Epithelial cell of proximal tubule (primary cell): ENCODE data around the gene FARSA. TPM values are rescaled to one million over a fixed set of nuclear protein-coding genes. Genes with fewer than 3 reads are reported as not detected.
"Not testable (repeated sequence)": the region's sequence is repeated elsewhere in the genome, so short reads cannot be mapped to it uniquely, and the experiment has no call there.

Experiments
- DNase-seq: peaks from one replicate; pipeline ENCODE4 v3.0.0-alpha.2; 2011; ENCODE audit warnings: low read depth
- H3K4me3 ChIP-seq: 2 replicates; pipeline ENCODE4 v1.5.1; 2011; ENCODE audit warnings: low read depth, mild to moderate bottlenecking, low read length
- total RNA-seq: library from RNA; depleted of rRNA; stranded (reverse); fragments of >200 nt; gene quantifications from 2 replicates; pipeline ENCODE4 v1.2.3, GENCODE V29; 2015
- TF ChIP-seq, protein P1 (sequence below): conservative IDR thresholded peaks from 2 replicates; pipeline ENCODE4 v1.5.1; 2012; ENCODE audit warnings: low read depth, mild to moderate bottlenecking, low read length

The FARSA gene
- total RNA-seq, 1 donor from 2014 or later = 89.1 TPM

DNA sequence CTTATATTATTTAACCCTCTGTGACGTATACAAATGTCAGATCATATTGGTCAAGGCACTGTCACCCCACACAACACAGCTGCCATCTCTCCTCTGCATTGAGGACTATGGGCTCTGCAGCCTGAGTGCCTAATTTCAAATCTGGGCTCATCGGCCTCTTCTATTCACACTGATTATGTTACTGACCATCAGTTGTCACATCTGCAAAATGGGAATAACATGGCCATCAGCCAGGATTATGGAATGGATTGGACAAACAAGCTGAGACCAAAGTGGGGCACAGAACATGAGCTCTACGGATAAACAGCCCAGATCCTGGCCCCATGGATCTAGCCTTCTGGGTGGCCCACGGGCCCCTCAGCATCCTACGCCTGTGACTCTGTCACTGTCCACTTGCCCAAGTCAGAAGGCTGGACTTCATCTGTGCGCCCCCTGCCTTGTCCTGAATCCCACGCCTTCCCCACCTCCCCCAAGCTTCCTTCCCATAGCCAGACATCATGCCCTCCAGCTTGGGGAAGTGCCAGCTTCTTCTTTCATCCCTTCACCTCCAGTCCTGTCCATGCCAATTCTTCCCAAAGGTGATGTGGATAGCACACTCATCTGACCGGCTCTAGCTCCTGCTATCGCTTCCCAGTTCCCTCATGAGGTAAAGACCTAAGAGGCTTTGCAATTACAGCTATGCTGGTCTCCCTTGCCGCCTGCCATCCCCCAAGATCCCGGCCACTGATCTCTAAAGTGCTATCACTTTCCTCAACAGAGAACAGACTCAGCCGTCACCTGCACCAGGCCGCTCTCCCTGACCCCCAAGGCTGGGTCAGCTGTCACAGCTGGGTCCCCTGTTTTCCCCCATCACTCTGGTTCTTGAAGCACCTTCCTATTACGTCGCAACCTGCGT is 872 bp downstream of the FARSA start:
- peak overlapping the region; percentile 98 for H3K4me3 ChIP-seq
- TF ChIP-seq, protein P1, sequence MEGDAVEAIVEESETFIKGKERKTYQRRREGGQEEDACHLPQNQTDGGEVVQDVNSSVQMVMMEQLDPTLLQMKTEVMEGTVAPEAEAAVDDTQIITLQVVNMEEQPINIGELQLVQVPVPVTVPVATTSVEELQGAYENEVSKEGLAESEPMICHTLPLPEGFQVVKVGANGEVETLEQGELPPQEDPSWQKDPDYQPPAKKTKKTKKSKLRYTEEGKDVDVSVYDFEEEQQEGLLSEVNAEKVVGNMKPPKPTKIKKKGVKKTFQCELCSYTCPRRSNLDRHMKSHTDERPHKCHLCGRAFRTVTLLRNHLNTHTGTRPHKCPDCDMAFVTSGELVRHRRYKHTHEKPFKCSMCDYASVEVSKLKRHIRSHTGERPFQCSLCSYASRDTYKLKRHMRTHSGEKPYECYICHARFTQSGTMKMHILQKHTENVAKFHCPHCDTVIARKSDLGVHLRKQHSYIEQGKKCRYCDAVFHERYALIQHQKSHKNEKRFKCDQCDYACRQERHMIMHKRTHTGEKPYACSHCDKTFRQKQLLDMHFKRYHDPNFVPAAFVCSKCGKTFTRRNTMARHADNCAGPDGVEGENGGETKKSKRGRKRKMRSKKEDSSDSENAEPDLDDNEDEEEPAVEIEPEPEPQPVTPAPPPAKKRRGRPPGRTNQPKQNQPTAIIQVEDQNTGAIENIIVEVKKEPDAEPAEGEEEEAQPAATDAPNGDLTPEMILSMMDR = no peak
- DNase-seq = no peak

GRCh38 chr19:12930002-12930645 is 3.4 kb downstream of the FARSA start:
- no peak for DNase-seq
- TF ChIP-seq, protein P1 = no peak
- no peak overlapping the region for H3K4me3 ChIP-seq

DNA sequence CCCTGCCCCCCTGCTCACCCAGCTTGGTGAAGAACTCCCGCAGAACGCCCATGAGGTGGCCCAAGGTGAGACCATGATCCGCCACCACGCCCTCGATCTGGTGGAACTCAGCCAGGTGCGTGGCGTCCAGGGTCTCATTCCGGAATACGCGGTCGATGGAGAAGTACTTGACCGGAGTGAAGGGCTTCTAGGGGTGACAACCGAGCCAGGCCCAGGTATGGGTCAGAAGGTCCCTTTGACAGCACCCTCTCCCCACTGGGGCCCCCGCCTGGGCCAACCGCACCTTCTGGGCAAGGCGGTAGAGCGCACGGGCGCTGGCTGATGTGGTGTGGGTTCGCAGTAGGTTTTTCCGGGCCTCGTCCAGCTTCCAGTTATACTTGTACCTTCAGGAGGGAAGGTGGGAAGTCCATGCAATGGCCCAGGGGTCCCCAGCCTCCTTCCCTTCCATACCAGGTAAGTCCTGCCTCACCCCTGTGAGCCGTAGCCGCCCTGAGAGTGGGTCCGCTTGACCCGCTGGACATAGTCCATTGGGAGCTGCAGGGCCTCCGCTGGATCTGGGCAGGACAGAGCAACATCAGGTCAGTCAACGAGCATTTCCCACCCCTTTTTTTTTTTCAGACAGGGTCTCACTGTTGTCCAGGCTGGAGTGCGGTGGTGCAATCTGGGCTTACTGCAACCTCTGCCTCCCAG is 8.7 kb downstream of the FARSA start:
- DNase-seq = no peak
- no peak overlapping the region for H3K4me3 ChIP-seq
- TF ChIP-seq, protein P1 = no peak

- H3K4me3 ChIP-seq = no peak overlapping the region
- DNase-seq = no peak
- TF ChIP-seq, protein P1 = no peak
Measured at GRCh38 chr19:12922959-12923358, 10.6 kb downstream of the FARSA start.

- TF ChIP-seq, protein P1 = no peak
- no peak overlapping the region for H3K4me3 ChIP-seq
Measured at GRCh38 chr19:12921047-12921446, 12.5 kb downstream of the FARSA start.

GRCh38 chr19:12918253-12918652 is 15.3 kb downstream of the FARSA start:
- TF ChIP-seq, protein P1 = no peak
- H3K4me3 ChIP-seq = no peak overlapping the region
- DNase-seq = no peak

More at GRCh38 chr19:12921047-12921446, 12.5 kb downstream of the FARSA start:
- no peak for DNase-seq

DNA sequence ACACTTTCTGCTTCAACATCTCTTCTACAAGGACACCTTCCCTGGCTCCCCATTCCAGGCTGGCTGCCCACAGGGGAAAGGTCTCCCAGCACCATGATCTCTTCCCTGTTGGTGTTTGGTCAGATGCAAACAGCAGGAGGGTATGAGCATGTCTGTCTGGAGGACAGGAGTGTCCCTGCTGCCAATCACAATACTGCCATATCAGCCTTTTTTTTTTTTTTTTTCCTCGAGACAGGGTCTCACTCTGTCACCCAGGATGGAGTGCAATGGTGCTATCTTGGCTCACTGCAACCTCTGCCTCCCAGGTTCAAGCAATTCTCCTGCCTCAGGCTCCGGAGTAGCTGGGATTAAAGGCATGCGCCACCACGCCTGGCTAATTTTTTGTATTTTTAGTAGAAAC is 17.7 kb downstream of the FARSA start:
- not testable (repeated sequence) for DNase-seq, H3K4me3 ChIP-seq
